K562 (cell line): ENCODE results near the gene CDC45. TPM values are rescaled to one million over a fixed set of nuclear protein-coding genes. Genes with fewer than 3 reads are reported as not detected.

Experiments used
- ATAC-seq: fragments of 200-7000 bp; cut with Tn5 transposase; 3 replicates; pipeline ENCODE4 v1.9.1; 2020; ENCODE audit warnings: moderate library complexity
- BruUV-seq: library from RNA; stranded (reverse); fragments of 400-500 nt; replicated peaks from 2 replicates; lab custom pipeline; 2021; lab: Mats Ljungman, UMichigan
- CTCF ChIA-PET: fragments of 300-600 bp; formaldehyde crosslinking; extraction: SDS; loops from one replicate; lab custom pipeline; 2021; ENCODE audit warnings: low intra/inter-chr PET ratio; lab: Yijun Ruan, JAX
- POLR2A ChIA-PET: fragments of 300-600, 350-650 bp; sonication (Branson Sonifier 250); formaldehyde crosslinking; extraction: SDS; loops from one replicate; lab custom pipeline; 2021; ENCODE audit warnings: antibody characterized with exemption, inconsistent platforms; lab: Yijun Ruan, JAX
- DNase-seq, 4 experiments: peaks; one replicate each; pipeline versions ENCODE4 v3.0.0 to v3.0.0-alpha.2; 2011 to 2018; ENCODE audit warnings: low spot score in 3 of 4, mixed read lengths in 3 of 4; ENCODE audit errors: extremely low read depth in 1 of 4
- FAIRE-seq: peaks from 2 replicates; lab custom pipeline; 2011; peaks lifted over from hg19 to GRCh38; lab: Jason Lieb, UNC
- H2AFZ ChIP-seq: 2 replicates; pipeline ENCODE4 v1.6.0; 2011; ENCODE audit warnings: low read depth, low read length, control low read depth, inconsistent platforms
- H3K27ac ChIP-seq: fragments of 200-600 bp; 3 replicates; pipeline ENCODE4 v1.8.0; 2011; ENCODE audit warnings: low read depth, mild to moderate bottlenecking, control low read depth, inconsistent platforms, low read length, moderate library complexity, mixed read lengths; ENCODE audit errors: extremely low read depth
- H3K27me3 ChIP-seq, 2 experiments: fragments of 300-600 bp in 1 of 2; 2 replicates in 1 of 2; 3 replicates in 1 of 2; pipeline versions ENCODE4 v1.6.0 to v1.8.0; 2011; ENCODE audit warnings: inconsistent platforms in 2 of 2, low read length in 2 of 2, mild to moderate bottlenecking in 1 of 2, mixed read lengths in 1 of 2, moderate library complexity in 1 of 2; ENCODE audit not compliant: control insufficient read depth in 2 of 2, insufficient read depth in 2 of 2
- H3K36me3 ChIP-seq: fragments of 300-600 bp; 3 replicates; pipeline ENCODE4 v1.8.0; 2011; ENCODE audit warnings: mild to moderate bottlenecking, low read length, inconsistent platforms; ENCODE audit not compliant: control insufficient read depth, insufficient read depth
- H3K4me1 ChIP-seq, 2 experiments: fragments of 200-600 bp in 1 of 2; replicated peaks in 1 of 2; 2 replicates in 1 of 2; 3 replicates in 1 of 2; pipeline versions ENCODE4 v1.5.1 to v1.8.0; 2011; ENCODE audit warnings: inconsistent platforms in 2 of 2, low read length in 2 of 2, mild to moderate bottlenecking in 1 of 2, mixed read lengths in 1 of 2, moderate library complexity in 1 of 2; ENCODE audit not compliant: control insufficient read depth in 2 of 2, insufficient read depth in 2 of 2
- H3K4me2 ChIP-seq: 2 replicates; pipeline ENCODE4 v1.6.1; 2011; ENCODE audit warnings: low read length, control low read depth, inconsistent platforms, mixed read lengths; ENCODE audit not compliant: insufficient read depth
- H3K4me3 ChIP-seq: fragments of 200-600 bp; sonication (generic), shearing (Covaris generic); 2 replicates; pipeline ENCODE4 v1.5.1; 2016; ENCODE audit warnings: control low read depth, inconsistent platforms
- H3K79me2 ChIP-seq: fragments of 200-600 bp; 3 replicates; pipeline ENCODE4 v1.8.0; 2011; ENCODE audit warnings: low read length, inconsistent platforms; ENCODE audit not compliant: control insufficient read depth, insufficient read depth
- H3K9ac ChIP-seq, 2 experiments: 2 replicates each; pipeline versions ENCODE4 v1.6.0 to v1.6.1; 2011; ENCODE audit warnings: low read depth in 2 of 2, low read length in 2 of 2, control low read depth in 1 of 2, inconsistent platforms in 1 of 2, mild to moderate bottlenecking in 1 of 2, mixed read lengths in 1 of 2; ENCODE audit not compliant: insufficient read depth in 1 of 2
- H3K9me1 ChIP-seq: one replicate; pipeline ENCODE4 v1.6.0; 2011; ENCODE audit warnings: inconsistent platforms, mild to moderate bottlenecking, low read length, moderate library complexity; ENCODE audit not compliant: control insufficient read depth, insufficient read depth
- H3K9me3 ChIP-seq: replicated peaks from 2 replicates; pipeline ENCODE4 v1.5.1; 2011; ENCODE audit warnings: low read depth, low read length, inconsistent platforms; ENCODE audit not compliant: control insufficient read depth, insufficient read depth
- H4K20me1 ChIP-seq: replicated peaks from 2 replicates; pipeline ENCODE4 v1.6.1; 2011; ENCODE audit warnings: low read length, inconsistent platforms, mixed read lengths; ENCODE audit not compliant: control insufficient read depth, insufficient read depth
- ARID1B ChIP-seq: fragments of 450-650 bp; IDR thresholded peaks from 2 replicates; pipeline ENCODE4 v1.6.1; 2016; ENCODE audit warnings: antibody characterized with exemption, mild to moderate bottlenecking, inconsistent platforms
- CBX1 ChIP-seq: sonication (generic); IDR thresholded peaks from 2 replicates; pipeline ENCODE4 v1.6.1; 2016; ENCODE audit warnings: antibody characterized with exemption, low read depth, mild to moderate bottlenecking
- CREB5 ChIP-seq: fragments of 250-450 bp; sonication (Bioruptor Pico); IDR thresholded peaks from 2 replicates; pipeline ENCODE4 v1.5.0; 2020; ENCODE audit warnings: mild to moderate bottlenecking
- ERF ChIP-seq: fragments of 450-650 bp; formaldehyde crosslinking; IDR thresholded peaks from 2 replicates; pipeline ENCODE4 v1.4.0; 2020; ENCODE audit warnings: mild to moderate bottlenecking, mixed read lengths
- LCOR ChIP-seq: sonication (generic); formaldehyde crosslinking; IDR thresholded peaks from 2 replicates; pipeline ENCODE4 v1.8.0; 2022; ENCODE audit warnings: mild to moderate bottlenecking, missing genetic modification reagents
- MED1 ChIP-seq: sonication (generic); formaldehyde crosslinking; IDR thresholded peaks from 2 replicates; pipeline ENCODE4 v1.8.1; 2023; ENCODE audit warnings: missing genetic modification reagents, borderline replicate concordance
- NR1H2 ChIP-seq: sonication (generic); formaldehyde crosslinking; IDR thresholded peaks from 2 replicates; pipeline ENCODE4 v1.4.0; 2020; ENCODE audit warnings: mild to moderate bottlenecking, missing genetic modification reagents
- RBFOX2 ChIP-seq: fragments of 200-400 bp; formaldehyde crosslinking; IDR thresholded peaks from 2 replicates; pipeline ENCODE4 v1.6.1; 2017; ENCODE audit warnings: low read depth, mild to moderate bottlenecking, low read length, moderate library complexity
- SETDB1 ChIP-seq: IDR thresholded peaks from one replicate; pipeline ENCODE4 v1.6.1; 2012; ENCODE audit warnings: low read length, control low read depth, inconsistent platforms
- SREBF2 ChIP-seq: sonication (generic); formaldehyde crosslinking; IDR thresholded peaks from 2 replicates; pipeline ENCODE4 v1.4.0; 2020; ENCODE audit warnings: mild to moderate bottlenecking, missing genetic modification reagents
- TFAP4 ChIP-seq: sonication (generic); formaldehyde crosslinking; IDR thresholded peaks from 2 replicates; pipeline ENCODE4 v1.8.0; 2022; ENCODE audit warnings: missing genetic modification reagents, mild to moderate bottlenecking, moderate library complexity, borderline replicate concordance
- ZNF197 ChIP-seq: fragments of 200-800 bp; sonication (Bioruptor generic); IDR thresholded peaks from 2 replicates; pipeline ENCODE4 v1.6.1; 2016; ENCODE audit warnings: low read depth, missing genetic modification characterization, missing compliant biosample characterization
- ZNF263 ChIP-seq: sonication (generic); formaldehyde crosslinking; IDR thresholded peaks from 2 replicates; pipeline ENCODE4 v1.8.0; 2022; ENCODE audit warnings: mild to moderate bottlenecking, missing genetic modification reagents, borderline replicate concordance
- WGBS: fragments of 100-300 bp; shearing (Covaris generic); methylation state at CpG from one replicate; pipeline ENCODE4 v1.1.6; 2016; ENCODE audit warnings: low coverage, mixed read lengths; ENCODE audit not compliant: insufficient coverage; ENCODE audit errors: missing lambda C conversion rate; 5-methylcytosine and 5-hydroxymethylcytosine counted together
- in situ Hi-C: fragments of 300-500 bp; cut with MboI; formaldehyde crosslinking; loops from 4 replicates; pipeline ENCODE4 v1.15.0; 2018; ENCODE audit warnings: inconsistent platforms, mixed read lengths
- intact Hi-C: fragments of 100-400 bp; cut with micrococcal nuclease; formaldehyde crosslinking; loops from 2 replicates; pipeline ENCODE4 v1.14.2; 2022
- polyA plus RNA-seq, 8 experiments: library from polyadenylated mRNA; depleted of rRNA in 4 of 8; stranded (reverse) in 5 of 8; unstranded in 3 of 8; fragments of >200 nt; fragmentation: Nextera tagmentation in 2 of 8; fragmentation: Illumina TruSeq in 1 of 8; extraction: Ambion mirVana in 2 of 8; extraction: Trizol in 1 of 8; gene quantifications; 2 replicates each; pipeline versions ENCODE4 v1.2.1 to v1.2.3, GENCODE V29; 2011 to 2014; ENCODE audit warnings: inconsistent platforms in 1 of 8, missing spikeins in 1 of 8
- total RNA-seq, 7 experiments: library from RNA; depleted of rRNA in 6 of 7; stranded (reverse); fragments of >200 nt in 6 of 7; fragmentation: Illumina TruSeq in 2 of 7; extraction: Trizol in 2 of 7; gene quantifications; 2 replicates each; pipeline versions ENCODE4 v1.2.1 to v1.2.3, GENCODE V29; 2011 to 2021; ENCODE audit warnings: low replicate concordance in 1 of 7
- TF ChIP-seq, protein P1 (sequence below): fragments of 250-450 bp; sonication (Bioruptor Pico); IDR thresholded peaks from 2 replicates; pipeline ENCODE4 v1.4.0; 2020

The CDC45 gene
- total and polyA plus RNA-seq, 9 of the 15 experiments (the other 6 are each of a cell fraction or from before 2014, with no cell fraction given): 251 to 580 (median 410) TPM

- FAIRE-seq (no peak), ATAC-seq (peak; percentile 7; the same call in 2 of the 3 replicates), DNase-seq (no peak)
- 98% methylated on average over 2 of the region's 2 CpGs for WGBS
- Histone ChIP-seq H3K79me2 (peaks cover 26% of the 10 kb centered on the region), H3K4me3 (no peak overlapping the region), H3K4me2 (no peak overlapping the region), H3K9me3 (no peaks in the 10 kb centered on the region), H3K9ac (peak overlapping the region in 1 of 2 experiments; percentile 17; a peak in 1 of 4 replicates), H3K27ac (no peak overlapping the region), H3K4me1 (no peaks in the 10 kb centered on the region), H3K9me1 (no peaks in the 10 kb centered on the region), H2AFZ (no peak overlapping the region), H4K20me1 (no peaks in the 10 kb centered on the region; the same call in 1 of the 2 replicates), H3K27me3 (no peaks in the 10 kb centered on the region), H3K36me3 (peaks cover 94% of the 10 kb centered on the region)
- BruUV-seq: no TSS peak
- ChIA-PET POLR2A (interaction anchor here (0.6 to 7.8 kb wide), 8 partner anchors 9 to 455 kb away, joined by 3 to 95 read pairs (median 4); partner anchors contain the start of genes CDC45 and UFD1), CTCF (no interaction called here)
- intact Hi-C loops (no loop called here), in situ Hi-C loops (no loop called here)
- TF ChIP-seq MED1 (CRISPR knock-in tag): no peak
- peak; percentile 23 for TF ChIP-seq SETDB1
- no peak for TF ChIP-seq ZNF263
- TF ChIP-seq RBFOX2: peak; percentile 30; the same call in 1 of the 2 replicates
- TF ChIP-seq CREB5: no peak
- no peak for TF ChIP-seq CBX1
- no peak for TF ChIP-seq ZNF197 (CRISPR knock-in tag)
- no peak for TF ChIP-seq ERF (CRISPR knock-in tag)
- no peak for TF ChIP-seq TFAP4
- no peak for TF ChIP-seq LCOR (CRISPR knock-in tag)
- no peak for TF ChIP-seq SREBF2
- no peak for TF ChIP-seq ARID1B
- TF ChIP-seq NR1H2 (CRISPR knock-in tag): no peak
- TF ChIP-seq, protein P1, sequence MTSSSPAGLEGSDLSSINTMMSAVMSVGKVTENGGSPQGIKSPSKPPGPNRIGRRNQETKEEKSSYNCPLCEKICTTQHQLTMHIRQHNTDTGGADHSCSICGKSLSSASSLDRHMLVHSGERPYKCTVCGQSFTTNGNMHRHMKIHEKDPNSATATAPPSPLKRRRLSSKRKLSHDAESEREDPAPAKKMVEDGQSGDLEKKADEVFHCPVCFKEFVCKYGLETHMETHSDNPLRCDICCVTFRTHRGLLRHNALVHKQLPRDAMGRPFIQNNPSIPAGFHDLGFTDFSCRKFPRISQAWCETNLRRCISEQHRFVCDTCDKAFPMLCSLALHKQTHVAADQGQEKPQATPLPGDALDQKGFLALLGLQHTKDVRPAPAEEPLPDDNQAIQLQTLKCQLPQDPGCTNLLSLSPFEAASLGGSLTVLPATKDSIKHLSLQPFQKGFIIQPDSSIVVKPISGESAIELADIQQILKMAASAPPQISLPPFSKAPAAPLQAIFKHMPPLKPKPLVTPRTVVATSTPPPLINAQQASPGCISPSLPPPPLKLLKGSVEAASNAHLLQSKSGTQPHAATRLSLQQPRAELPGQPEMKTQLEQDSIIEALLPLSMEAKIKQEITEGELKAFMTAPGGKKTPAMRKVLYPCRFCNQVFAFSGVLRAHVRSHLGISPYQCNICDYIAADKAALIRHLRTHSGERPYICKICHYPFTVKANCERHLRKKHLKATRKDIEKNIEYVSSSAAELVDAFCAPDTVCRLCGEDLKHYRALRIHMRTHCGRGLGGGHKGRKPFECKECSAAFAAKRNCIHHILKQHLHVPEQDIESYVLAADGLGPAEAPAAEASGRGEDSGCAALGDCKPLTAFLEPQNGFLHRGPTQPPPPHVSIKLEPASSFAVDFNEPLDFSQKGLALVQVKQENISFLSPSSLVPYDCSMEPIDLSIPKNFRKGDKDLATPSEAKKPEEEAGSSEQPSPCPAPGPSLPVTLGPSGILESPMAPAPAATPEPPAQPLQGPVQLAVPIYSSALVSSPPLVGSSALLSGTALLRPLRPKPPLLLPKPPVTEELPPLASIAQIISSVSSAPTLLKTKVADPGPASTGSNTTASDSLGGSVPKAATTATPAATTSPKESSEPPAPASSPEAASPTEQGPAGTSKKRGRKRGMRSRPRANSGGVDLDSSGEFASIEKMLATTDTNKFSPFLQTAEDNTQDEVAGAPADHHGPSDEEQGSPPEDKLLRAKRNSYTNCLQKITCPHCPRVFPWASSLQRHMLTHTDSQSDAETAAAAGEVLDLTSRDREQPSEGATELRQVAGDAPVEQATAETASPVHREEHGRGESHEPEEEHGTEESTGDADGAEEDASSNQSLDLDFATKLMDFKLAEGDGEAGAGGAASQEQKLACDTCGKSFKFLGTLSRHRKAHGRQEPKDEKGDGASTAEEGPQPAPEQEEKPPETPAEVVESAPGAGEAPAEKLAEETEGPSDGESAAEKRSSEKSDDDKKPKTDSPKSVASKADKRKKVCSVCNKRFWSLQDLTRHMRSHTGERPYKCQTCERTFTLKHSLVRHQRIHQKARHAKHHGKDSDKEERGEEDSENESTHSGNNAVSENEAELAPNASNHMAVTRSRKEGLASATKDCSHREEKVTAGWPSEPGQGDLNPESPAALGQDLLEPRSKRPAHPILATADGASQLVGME: no peak
These were observed 8.6 kb downstream of the CDC45 start for GRCh38 chr22:19488285-19488684.
